Measurements from ENCODE around the gene LPIN1. TPM values are rescaled to one million over a fixed set of nuclear protein-coding genes. Genes with fewer than 3 reads are reported as not detected.

Gene LPIN1
- total and polyA plus RNA-seq, 2 of the 8 experiments (the other 6 are each of a cell fraction or from before 2014, with no cell fraction given) = 4.3 to 9.8 TPM

- TF ChIP-seq, protein P1, sequence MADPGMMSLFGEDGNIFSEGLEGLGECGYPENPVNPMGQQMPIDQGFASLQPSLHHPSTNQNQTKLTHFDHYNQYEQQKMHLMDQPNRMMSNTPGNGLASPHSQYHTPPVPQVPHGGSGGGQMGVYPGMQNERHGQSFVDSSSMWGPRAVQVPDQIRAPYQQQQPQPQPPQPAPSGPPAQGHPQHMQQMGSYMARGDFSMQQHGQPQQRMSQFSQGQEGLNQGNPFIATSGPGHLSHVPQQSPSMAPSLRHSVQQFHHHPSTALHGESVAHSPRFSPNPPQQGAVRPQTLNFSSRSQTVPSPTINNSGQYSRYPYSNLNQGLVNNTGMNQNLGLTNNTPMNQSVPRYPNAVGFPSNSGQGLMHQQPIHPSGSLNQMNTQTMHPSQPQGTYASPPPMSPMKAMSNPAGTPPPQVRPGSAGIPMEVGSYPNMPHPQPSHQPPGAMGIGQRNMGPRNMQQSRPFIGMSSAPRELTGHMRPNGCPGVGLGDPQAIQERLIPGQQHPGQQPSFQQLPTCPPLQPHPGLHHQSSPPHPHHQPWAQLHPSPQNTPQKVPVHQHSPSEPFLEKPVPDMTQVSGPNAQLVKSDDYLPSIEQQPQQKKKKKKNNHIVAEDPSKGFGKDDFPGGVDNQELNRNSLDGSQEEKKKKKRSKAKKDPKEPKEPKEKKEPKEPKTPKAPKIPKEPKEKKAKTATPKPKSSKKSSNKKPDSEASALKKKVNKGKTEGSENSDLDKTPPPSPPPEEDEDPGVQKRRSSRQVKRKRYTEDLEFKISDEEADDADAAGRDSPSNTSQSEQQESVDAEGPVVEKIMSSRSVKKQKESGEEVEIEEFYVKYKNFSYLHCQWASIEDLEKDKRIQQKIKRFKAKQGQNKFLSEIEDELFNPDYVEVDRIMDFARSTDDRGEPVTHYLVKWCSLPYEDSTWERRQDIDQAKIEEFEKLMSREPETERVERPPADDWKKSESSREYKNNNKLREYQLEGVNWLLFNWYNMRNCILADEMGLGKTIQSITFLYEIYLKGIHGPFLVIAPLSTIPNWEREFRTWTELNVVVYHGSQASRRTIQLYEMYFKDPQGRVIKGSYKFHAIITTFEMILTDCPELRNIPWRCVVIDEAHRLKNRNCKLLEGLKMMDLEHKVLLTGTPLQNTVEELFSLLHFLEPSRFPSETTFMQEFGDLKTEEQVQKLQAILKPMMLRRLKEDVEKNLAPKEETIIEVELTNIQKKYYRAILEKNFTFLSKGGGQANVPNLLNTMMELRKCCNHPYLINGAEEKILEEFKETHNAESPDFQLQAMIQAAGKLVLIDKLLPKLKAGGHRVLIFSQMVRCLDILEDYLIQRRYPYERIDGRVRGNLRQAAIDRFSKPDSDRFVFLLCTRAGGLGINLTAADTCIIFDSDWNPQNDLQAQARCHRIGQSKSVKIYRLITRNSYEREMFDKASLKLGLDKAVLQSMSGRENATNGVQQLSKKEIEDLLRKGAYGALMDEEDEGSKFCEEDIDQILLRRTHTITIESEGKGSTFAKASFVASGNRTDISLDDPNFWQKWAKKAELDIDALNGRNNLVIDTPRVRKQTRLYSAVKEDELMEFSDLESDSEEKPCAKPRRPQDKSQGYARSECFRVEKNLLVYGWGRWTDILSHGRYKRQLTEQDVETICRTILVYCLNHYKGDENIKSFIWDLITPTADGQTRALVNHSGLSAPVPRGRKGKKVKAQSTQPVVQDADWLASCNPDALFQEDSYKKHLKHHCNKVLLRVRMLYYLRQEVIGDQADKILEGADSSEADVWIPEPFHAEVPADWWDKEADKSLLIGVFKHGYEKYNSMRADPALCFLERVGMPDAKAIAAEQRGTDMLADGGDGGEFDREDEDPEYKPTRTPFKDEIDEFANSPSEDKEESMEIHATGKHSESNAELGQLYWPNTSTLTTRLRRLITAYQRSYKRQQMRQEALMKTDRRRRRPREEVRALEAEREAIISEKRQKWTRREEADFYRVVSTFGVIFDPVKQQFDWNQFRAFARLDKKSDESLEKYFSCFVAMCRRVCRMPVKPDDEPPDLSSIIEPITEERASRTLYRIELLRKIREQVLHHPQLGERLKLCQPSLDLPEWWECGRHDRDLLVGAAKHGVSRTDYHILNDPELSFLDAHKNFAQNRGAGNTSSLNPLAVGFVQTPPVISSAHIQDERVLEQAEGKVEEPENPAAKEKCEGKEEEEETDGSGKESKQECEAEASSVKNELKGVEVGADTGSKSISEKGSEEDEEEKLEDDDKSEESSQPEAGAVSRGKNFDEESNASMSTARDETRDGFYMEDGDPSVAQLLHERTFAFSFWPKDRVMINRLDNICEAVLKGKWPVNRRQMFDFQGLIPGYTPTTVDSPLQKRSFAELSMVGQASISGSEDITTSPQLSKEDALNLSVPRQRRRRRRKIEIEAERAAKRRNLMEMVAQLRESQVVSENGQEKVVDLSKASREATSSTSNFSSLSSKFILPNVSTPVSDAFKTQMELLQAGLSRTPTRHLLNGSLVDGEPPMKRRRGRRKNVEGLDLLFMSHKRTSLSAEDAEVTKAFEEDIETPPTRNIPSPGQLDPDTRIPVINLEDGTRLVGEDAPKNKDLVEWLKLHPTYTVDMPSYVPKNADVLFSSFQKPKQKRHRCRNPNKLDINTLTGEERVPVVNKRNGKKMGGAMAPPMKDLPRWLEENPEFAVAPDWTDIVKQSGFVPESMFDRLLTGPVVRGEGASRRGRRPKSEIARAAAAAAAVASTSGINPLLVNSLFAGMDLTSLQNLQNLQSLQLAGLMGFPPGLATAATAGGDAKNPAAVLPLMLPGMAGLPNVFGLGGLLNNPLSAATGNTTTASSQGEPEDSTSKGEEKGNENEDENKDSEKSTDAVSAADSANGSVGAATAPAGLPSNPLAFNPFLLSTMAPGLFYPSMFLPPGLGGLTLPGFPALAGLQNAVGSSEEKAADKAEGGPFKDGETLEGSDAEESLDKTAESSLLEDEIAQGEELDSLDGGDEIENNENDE (IDR thresholded peaks at IDR 0.05; ENCODE audit: insufficient replicate concordance, low read length) = no peak
- TF ChIP-seq SIRT6 (IDR thresholded peaks at IDR 0.05; ENCODE audit: low read length) (no peak), ZNF274 (IDR thresholded peaks at IDR 0.05; ENCODE audit: borderline replicate concordance, extremely low read depth, low read length) (no peak), TBP (IDR thresholded peaks at IDR 0.05; ENCODE audit: low read depth, low read length) (no peak), SP4 (IDR thresholded peaks at IDR 0.05; ENCODE audit: low read length) (no peak), CBX8 (IDR thresholded peaks at IDR 0.05; ENCODE audit: borderline replicate concordance, low read depth, low read length) (no peak), KDM4A (IDR thresholded peaks at IDR 0.05; ENCODE audit: low read depth, low read length, severe bottlenecking) (no peak), YY1 (IDR thresholded peaks at IDR 0.05; ENCODE audit: low read depth, low read length) (no peak), TAF7 (optimal IDR thresholded peaks at IDR 0.05; ENCODE audit: borderline replicate concordance, low read depth, low read length) (no peak)
These were observed 30.8 kb downstream of the LPIN1 start (continued) for GRCh38 chr2:11777066-11777782.

All from H1 (cell line).